HG02588 (cell line): ENCODE data around the gene AGPS.
A peak's percentile ranks its signal among the peaks of the same experiment; 100 is the strongest.

Source experiments
- ATAC-seq: cut with Tn5 transposase; IDR thresholded peaks from one replicate; pipeline ENCODE4 v1.9.1; 2021; ENCODE audit warnings: mild to moderate bottlenecking, moderate library complexity; ENCODE audit not compliant: unreplicated experiment

AGPS gene

DNA sequence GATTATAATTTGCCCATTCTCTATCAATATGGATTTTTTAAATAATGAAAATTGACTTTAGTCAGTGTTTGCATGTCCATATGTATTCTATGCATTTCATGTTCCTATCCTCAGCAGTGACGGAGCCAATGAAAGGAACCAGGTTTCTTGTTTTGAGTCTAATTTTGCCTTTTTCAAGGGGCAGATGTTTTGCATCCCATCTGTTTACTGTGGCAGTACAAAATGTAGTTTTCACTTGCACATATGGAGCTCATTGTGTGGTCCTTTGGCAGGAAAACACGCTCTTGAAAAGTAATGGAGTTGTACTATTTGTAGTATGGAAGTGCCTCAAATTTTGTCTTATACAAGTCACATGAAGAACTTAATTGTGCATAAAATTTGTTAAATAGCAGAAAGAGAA, 127.8 kb downstream of the AGPS start:
- no peak for ATAC-seq

- ATAC-seq: no peak
These were observed 131.2 kb downstream of the AGPS start for GRCh38 chr2:177523781-177524180.

DNA sequence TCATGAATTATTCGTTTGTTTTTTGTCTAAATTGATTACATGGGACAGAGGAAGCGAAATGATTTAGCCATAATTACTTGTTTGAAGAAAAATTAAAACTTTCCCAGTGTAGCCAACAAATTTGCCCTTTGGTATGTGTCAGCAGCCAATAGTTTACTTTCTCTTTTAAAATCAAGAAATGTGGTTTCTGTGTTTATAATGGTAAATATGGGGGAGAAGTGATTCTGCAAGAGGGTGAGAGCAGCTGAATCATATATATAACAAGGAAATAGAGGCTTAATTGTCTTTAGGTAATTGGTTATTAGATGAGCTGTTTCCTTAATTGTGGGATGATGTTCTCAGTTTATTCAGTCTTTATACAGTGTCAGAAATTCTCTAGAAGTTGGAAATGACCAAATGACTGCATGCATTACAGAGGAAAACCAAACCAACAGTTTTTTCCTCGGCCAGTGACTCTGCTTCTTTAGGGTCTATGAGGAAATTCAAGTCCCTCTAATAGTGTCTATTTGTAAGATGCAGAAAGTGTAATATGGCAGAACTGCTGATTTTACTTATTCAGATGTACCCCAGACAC, 132.9 kb downstream of the AGPS start:
- no peak for ATAC-seq

- ATAC-seq: no peak
These were observed 135.9 kb downstream of the AGPS start for GRCh38 chr2:177528351-177528933.

DNA sequence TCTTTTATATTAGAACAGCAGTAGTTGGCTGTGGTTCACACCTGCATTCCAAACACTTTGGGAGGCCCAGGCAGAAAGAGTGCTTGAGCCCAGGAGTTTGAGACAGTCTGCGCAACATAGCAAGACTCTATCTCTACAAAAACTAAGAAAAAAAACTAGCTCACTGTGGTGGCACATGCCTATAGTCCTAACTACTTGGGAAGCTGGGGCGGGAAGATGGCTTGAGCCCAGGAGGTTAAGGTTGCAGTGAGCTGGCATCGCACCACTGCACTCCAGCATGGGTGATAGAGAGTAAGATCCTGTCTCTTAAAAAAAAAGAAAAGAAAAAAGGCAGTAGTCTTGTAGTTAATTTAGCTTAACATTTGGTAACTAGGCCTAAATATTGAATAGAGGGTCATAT, 136.6 kb downstream of the AGPS start:
- no peak for ATAC-seq

- no peak for ATAC-seq
These were observed 138.0 kb downstream of the AGPS start for GRCh38 chr2:177530561-177530960.

GRCh38 chr2:177531706-177532105, 139.1 kb downstream of the AGPS start:
- ATAC-seq: no peak

DNA sequence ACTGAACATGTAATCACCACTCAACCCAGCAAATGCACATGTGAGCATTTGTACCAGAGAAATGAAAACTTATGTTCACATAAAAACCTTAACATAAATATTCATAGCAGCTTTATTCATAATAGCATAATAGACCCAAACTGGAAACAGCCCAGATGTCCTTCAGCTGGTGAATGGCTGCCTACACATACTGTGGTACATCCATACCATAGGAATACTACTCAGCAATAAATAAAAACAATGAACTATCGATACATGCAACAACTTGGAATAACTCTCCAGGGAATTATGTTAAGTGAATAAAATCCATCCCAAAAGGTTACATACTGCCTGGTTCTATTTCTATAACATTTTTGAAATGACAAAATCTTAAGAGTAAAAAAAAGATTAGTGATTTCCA, 140.0 kb downstream of the AGPS start:
- no peak for ATAC-seq

- no peak for ATAC-seq
These were observed 140.7 kb downstream of the AGPS start for GRCh38 chr2:177533253-177533652.

- no peak for ATAC-seq
These were observed 142.4 kb downstream of the AGPS start for GRCh38 chr2:177535000-177535399.

DNA sequence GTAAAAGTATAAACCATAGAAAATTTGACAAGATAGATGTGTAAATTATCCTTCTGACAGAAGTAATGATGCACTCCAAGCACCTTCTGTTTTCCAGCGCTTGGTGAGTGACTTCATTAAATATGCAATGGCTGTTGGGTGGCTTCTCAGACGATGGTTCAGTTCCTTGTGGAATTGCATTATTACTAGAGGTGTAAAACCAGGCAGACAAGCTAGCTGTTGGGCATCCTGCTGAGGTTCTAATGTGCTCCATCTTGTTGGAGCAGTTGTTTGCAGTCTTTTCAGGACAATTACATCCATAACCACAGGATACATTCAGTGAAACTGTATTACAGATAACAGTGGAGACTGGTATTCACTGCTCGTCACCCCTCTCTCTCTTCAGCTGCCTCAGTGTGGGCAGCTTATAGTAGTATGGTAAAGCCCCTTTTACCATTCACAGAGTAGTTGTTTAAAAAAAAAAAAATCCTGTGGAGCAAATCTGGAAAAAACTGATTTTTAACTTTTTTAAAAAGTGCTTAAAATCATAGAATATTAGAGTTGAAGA, 143.5 kb downstream of the AGPS start:
- ATAC-seq: no peak

DNA sequence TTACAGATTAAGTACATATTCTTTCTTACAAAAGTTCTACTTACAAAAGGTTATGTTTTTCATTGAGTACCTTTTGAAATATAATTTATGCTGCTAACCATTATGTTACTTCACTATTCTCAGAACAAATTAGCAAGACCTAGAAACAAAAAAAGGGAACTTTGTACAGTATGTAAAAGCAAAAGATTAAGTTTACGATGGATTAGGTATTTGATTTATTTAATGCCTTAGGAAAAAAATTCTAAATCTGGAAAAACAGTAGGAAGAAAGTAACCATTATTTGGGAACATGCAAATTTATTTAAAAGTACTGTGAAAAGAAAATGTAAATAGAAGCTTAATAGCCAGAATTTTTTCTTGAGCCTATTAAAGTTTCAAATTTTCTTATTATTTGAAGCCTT, 144.6 kb downstream of the AGPS start:
- ATAC-seq: no peak

DNA sequence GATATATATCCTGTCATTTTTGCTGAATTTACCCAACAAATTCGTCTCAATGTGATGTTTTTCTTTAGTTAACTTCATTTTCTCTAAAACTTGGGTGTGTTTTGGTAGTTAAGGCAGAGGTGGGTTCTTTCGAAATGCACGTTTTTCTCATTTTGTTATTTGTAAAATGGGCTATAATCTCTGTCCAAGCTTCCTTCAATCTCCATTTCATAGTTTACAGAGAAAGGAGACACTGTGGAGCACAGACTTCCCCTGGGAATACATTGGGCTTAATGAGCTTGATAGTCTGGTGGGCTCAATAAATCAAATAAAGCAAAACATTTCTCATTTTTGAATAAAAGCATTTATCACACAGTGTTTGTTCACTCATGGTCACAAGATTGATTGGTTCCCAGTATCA, 145.1 kb downstream of the AGPS start:
- ATAC-seq: no peak

GRCh38 chr2:177538323-177538722, 145.8 kb downstream of the AGPS start:
- ATAC-seq: no peak

DNA sequence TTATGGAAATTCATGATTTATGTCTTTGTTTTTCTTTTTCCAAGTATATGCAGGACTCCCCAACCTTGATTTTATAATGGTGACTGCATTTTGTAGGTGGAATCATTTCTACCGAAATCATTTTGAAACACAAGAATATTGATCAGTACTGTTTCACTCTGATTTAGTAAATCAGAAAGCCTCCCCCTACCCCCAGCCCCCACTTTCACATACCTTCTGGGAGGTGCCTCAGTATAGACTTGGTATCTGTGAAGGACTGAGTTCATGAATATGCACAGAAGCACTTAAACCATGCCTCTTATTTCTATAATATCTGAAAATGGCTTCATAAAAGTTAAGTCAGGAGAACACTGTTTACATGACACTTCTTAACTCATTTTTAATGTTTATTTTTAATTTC, 147.7 kb downstream of the AGPS start:
- ATAC-seq: no peak

- ATAC-seq: no peak
These were observed 148.9 kb downstream of the AGPS start for GRCh38 chr2:177541258-177541991.

DNA sequence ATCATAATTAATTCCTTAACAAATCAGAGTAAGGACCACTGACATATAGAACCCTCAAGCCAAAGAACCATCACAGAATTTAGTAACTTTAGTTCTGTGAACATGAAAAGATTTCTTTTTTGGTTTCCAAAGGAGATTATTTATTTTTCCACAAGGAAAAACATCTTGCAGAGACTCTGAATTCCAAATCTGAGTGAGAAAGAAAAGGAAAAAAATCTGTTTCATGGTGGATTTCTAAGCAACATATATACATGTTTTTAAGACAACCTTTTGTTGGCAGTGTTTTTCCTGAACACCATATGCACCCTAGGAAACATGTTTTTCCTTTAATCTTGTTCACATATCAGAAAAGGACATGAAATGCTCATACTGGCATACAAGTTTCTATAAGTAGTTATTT, 149.8 kb downstream of the AGPS start:
- ATAC-seq: no peak

DNA sequence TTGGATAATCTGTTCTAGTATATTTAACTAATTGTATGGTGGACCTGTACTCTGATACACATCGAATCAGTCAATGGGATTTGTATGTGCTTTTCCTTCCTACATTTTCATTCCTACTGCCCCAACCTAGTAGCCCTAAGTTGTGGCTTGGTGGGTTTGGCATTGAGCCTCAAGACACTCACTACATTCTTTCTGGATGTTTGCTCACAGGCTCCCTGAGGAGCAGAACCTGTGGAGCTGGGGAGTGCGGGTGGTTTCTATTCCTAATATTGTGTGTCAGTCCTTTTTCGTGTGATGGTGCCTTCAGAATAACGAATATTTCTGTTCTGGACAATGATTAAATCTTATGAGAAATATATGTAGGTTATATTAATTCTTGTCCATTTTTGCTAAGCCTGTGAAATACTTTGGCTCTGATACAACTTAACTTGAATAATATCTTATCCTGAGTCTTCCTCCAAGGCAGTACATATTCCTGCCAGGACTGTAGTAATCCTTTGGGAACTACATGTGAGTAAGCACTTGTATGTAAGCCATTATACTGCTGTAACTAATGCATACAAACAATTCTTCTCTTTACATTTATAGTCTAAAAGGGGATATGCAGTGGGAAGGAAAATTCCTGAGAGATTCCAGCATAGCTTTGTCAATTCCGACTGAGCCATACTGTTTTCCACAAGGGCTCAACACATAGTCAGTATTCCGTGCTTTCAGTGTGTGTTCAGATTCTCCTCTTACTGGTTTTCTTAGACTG, 150.6 kb downstream of the AGPS start:
- no peak for ATAC-seq

DNA sequence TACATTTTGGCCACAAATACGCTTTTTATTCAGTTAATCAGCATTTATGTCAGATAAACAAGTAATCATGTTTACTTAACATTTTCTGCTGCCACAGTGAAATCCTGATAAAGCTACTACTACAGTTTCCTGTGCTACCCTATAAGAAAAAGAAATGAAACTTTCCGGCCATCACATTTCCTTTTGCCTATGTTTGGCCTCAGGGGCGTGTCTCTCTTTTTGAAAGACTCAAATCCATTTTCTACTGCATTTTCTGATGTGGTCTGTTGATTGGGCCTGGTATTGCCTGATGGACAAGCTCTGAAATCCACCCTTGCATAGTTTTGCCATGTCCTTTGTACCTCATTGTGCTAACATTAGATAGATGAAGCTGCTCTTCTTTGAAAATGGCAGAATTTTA, 152.6 kb downstream of the AGPS start:
- no peak for ATAC-seq

DNA sequence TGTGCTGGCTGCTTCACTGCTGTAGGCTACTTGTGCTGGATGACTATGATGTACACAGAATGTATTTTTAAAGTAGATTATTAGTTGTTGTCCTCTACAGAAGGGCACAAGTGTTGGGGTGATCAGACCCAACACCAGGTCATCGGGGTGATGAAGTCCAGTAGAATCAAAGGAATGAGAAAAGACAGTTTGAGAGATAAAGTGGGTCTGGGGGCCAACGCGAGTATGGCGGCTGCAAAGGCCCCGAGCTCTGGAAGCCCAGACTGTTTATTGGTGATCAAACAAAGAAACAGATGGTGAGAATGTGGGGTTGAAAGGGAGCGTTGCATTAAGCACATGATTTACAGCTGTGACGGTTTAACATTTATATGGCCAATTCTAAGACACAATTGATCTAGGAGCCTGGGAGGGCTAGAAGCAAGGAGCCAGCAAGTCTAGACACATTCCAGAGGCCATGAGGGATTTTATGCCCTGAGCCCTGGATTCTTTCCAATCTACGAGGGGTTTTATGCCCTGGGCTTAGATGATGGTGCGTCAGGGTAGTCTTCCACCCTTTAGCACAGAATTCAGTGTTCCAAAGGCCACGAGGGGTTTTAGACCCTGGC, 153.5 kb downstream of the AGPS start:
- no peak for ATAC-seq

- ATAC-seq: peak; percentile 94
These were observed 154.5 kb downstream of the AGPS start for GRCh38 chr2:177547122-177547521.
